ENCODE measurements around the gene ZNF777.

DNA sequence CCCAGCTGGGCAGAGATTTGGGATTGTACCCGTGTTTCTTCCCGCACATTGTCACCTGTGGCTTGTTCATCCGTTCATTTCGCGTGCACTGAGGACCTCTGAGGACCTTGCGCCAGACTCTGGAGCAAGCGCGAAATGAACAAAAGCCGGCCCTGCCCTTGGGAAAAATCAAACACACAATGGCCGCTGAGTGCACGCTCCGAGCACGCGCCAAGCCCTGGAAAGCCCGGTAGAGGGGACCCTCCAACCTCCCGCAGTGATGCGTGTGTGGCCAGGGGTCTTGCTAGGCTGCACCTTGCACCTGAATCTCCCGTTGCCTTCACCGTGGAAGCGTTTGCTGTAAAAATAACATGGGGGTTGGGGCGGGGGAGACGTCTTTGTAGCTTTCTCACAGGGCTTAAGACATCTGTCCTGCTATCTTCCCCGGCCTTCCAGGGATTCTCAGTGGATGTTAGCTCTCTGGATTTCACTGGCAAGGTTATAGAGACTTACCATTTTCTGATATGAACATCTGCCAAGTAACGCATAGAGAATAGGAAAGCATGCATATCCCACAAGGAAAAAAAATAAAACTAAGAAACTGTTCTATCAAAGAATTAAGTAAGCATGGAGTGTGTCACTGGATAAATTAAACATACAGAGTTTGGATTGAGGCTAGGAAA, 37.3 kb downstream of the ZNF777 start:
- TF ChIP-seq CTCF (conservative IDR thresholded peaks at IDR 0.05 in 1 of 2, IDR thresholded peaks at IDR 0.05 in 1 of 2; ENCODE audit: extremely low read depth in 1 of 2, insufficient read depth in 1 of 2, low read depth in 1 of 2, low read length in 2 of 2) (no peak), EZH2 (IDR thresholded peaks at IDR 0.05; ENCODE audit: borderline replicate concordance, low read length) (no peak)
